A549 (cell line): ENCODE results near the gene SYTL2.

Experiments used
- CTCF ChIP-seq: fragments of >200 bp; sonication (Bioruptor Twin); formaldehyde crosslinking; IDR thresholded peaks from 3 replicates; pipeline ENCODE4 v1.5.1; 2016
- SMC3 ChIP-seq: fragments of >200 bp; sonication (Bioruptor Twin); formaldehyde crosslinking; IDR thresholded peaks from 3 replicates; pipeline ENCODE4 v1.6.1; 2018; ENCODE audit warnings: inconsistent platforms
- TF ChIP-seq, protein P1 (sequence below): fragments of >200 bp; sonication (Bioruptor Twin); formaldehyde crosslinking; IDR thresholded peaks from 3 replicates; pipeline ENCODE4 v1.6.1; 2016

DNA sequence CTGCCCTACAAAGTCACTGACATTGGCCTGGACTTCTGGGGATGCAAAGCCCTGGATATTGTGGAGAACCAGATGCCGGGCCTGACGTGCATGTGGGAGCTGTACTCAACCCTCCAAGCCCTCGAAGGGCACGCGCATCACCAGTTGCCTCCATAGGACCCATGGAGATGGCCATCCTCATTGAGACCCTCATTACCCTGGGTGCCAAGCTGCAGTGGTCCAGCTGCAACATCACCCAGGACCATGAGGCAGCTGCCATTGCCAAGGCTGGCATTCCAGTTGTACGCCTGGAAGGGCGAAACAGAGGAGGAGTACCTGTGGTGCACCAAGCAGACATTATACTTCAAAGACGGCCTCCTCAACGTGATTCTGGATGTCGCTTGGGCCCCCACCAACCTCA lies 46.2 kb upstream of the SYTL2 start:
- TF ChIP-seq CTCF (no peak), SMC3 (no peak)
- TF ChIP-seq, protein P1, sequence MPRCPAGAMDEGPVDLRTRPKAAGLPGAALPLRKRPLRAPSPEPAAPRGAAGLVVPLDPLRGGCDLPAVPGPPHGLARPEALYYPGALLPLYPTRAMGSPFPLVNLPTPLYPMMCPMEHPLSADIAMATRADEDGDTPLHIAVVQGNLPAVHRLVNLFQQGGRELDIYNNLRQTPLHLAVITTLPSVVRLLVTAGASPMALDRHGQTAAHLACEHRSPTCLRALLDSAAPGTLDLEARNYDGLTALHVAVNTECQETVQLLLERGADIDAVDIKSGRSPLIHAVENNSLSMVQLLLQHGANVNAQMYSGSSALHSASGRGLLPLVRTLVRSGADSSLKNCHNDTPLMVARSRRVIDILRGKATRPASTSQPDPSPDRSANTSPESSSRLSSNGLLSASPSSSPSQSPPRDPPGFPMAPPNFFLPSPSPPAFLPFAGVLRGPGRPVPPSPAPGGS: no peak
